Activated T-helper 17 cell treated with anti-CD3 and anti-CD28 coated beads, Interleukin-2, amount 50 U/mL, for 72 hours (primary cell): Measurements from ENCODE around the gene GPR176. TPM values are rescaled to one million over a fixed set of nuclear protein-coding genes. Genes with fewer than 3 reads are reported as not detected.

Experiments used
- ATAC-seq: fragments of 150-1000 bp; cut with Tn5 transposase; replicated peaks from 2 replicates; pipeline ENCODE4 v1.10.0; 2021; ENCODE audit warnings: mild to moderate bottlenecking, moderate library complexity
- H3K27ac Mint-ChIP-seq: one replicate; pipeline ENCODE4 v1.8.0; 2022; ENCODE audit warnings: mixed read lengths
- H3K27me3 Mint-ChIP-seq: one replicate; pipeline ENCODE4 v1.8.0; 2022; ENCODE audit warnings: mixed read lengths
- H3K36me3 Mint-ChIP-seq: one replicate; pipeline ENCODE4 v1.8.0; 2022; ENCODE audit warnings: low read depth, mild to moderate bottlenecking, mixed read lengths
- H3K4me1 Mint-ChIP-seq: one replicate; pipeline ENCODE4 v1.8.0; 2022; ENCODE audit warnings: mixed read lengths
- H3K4me3 Mint-ChIP-seq: one replicate; pipeline ENCODE4 v1.8.0; 2022; ENCODE audit warnings: mild to moderate bottlenecking, mixed read lengths
- H3K9me3 Mint-ChIP-seq: one replicate; pipeline ENCODE4 v1.8.0; 2022; ENCODE audit warnings: mixed read lengths
- total RNA-seq, 2 donors: library from RNA; stranded (reverse); gene quantifications; one replicate each; pipeline ENCODE4 v1.2.3, GENCODE V29; 2022

The GPR176 gene
- total RNA-seq, 2 donors from 2014 or later: 0.09 to 0.24 TPM

GRCh38 chr15:39944726-39945125, 24.7 kb upstream of the GPR176 start:
- ATAC-seq: no peak
- no peak overlapping the region for H3K4me3 Mint-ChIP-seq
- no peak overlapping the region for H3K27ac Mint-ChIP-seq
- no peaks in the 10 kb centered on the region for H3K4me1 Mint-ChIP-seq
- no peaks in the 10 kb centered on the region for H3K27me3 Mint-ChIP-seq
- peaks cover 69% of the 10 kb centered on the region for H3K36me3 Mint-ChIP-seq
- no peaks in the 10 kb centered on the region for H3K9me3 Mint-ChIP-seq

GRCh38 chr15:39942753-39943150, 22.7 kb upstream of the GPR176 start:
- H3K9me3 Mint-ChIP-seq: no peaks in the 10 kb centered on the region
- H3K27ac Mint-ChIP-seq: no peak overlapping the region
- no peaks in the 10 kb centered on the region for H3K27me3 Mint-ChIP-seq
- H3K4me1 Mint-ChIP-seq: peaks cover 3% of the 10 kb centered on the region
- H3K4me3 Mint-ChIP-seq: no peak overlapping the region
- ATAC-seq: no peak
- H3K36me3 Mint-ChIP-seq: peaks cover 65% of the 10 kb centered on the region

GRCh38 chr15:39942101-39942752, 22.2 kb upstream of the GPR176 start:
- Mint-ChIP-seq H3K36me3 (peaks cover 68% of the 10 kb centered on the region), H3K9me3 (no peaks in the 10 kb centered on the region)

GRCh38 chr15:39939487-39940452, 19.7 kb upstream of the GPR176 start:
- Mint-ChIP-seq H3K36me3 (peaks cover 50% of the 10 kb centered on the region), H3K4me3 (no peak overlapping the region), H3K9me3 (no peaks in the 10 kb centered on the region), H3K27me3 (no peaks in the 10 kb centered on the region), H3K27ac (no peak overlapping the region), H3K4me1 (peaks cover 12% of the 10 kb centered on the region)
- no peak for ATAC-seq

More at GRCh38 chr15:39942101-39942752, 22.2 kb upstream of the GPR176 start:
- no peak for ATAC-seq
- no peaks in the 10 kb centered on the region for H3K27me3 Mint-ChIP-seq
- H3K4me3 Mint-ChIP-seq: no peak overlapping the region
- H3K4me1 Mint-ChIP-seq: peaks cover 4% of the 10 kb centered on the region
- H3K27ac Mint-ChIP-seq: no peak overlapping the region

- no peak overlapping the region for H3K4me3 Mint-ChIP-seq
- H3K9me3 Mint-ChIP-seq: no peaks in the 10 kb centered on the region
- H3K36me3 Mint-ChIP-seq: peaks cover 29% of the 10 kb centered on the region
- ATAC-seq: no peak
- H3K27me3 Mint-ChIP-seq: no peaks in the 10 kb centered on the region
- peaks cover 12% of the 10 kb centered on the region for H3K4me1 Mint-ChIP-seq
- no peak overlapping the region for H3K27ac Mint-ChIP-seq
Measured at GRCh38 chr15:39937696-39938095, 17.6 kb upstream of the GPR176 start.

- ATAC-seq: no peak
- Mint-ChIP-seq H3K27me3 (no peaks in the 10 kb centered on the region), H3K4me1 (peaks cover 12% of the 10 kb centered on the region), H3K36me3 (peaks cover 23% of the 10 kb centered on the region), H3K9me3 (no peaks in the 10 kb centered on the region), H3K4me3 (no peak overlapping the region), H3K27ac (no peak overlapping the region)
Measured at GRCh38 chr15:39936681-39937080, 16.6 kb upstream of the GPR176 start.

GRCh38 chr15:39936187-39936586, 16.1 kb upstream of the GPR176 start:
- H3K27ac Mint-ChIP-seq: no peak overlapping the region
- peak overlapping the region; percentile 87 for H3K4me3 Mint-ChIP-seq
- no peaks in the 10 kb centered on the region for H3K9me3 Mint-ChIP-seq
- no peaks in the 10 kb centered on the region for H3K27me3 Mint-ChIP-seq
- no peak for ATAC-seq
- H3K36me3 Mint-ChIP-seq: peaks cover 21% of the 10 kb centered on the region
- peaks cover 12% of the 10 kb centered on the region for H3K4me1 Mint-ChIP-seq

- peak overlapping the region; percentile 87 for H3K4me3 Mint-ChIP-seq
- peaks cover 12% of the 10 kb centered on the region for H3K4me1 Mint-ChIP-seq
- H3K36me3 Mint-ChIP-seq: peaks cover 16% of the 10 kb centered on the region
- no peaks in the 10 kb centered on the region for H3K9me3 Mint-ChIP-seq
- ATAC-seq: no peak
- H3K27me3 Mint-ChIP-seq: no peaks in the 10 kb centered on the region
- peak overlapping the region; percentile 59 for H3K27ac Mint-ChIP-seq
Measured at GRCh38 chr15:39935241-39935640, 15.2 kb upstream of the GPR176 start.

GRCh38 chr15:39934397-39935071, 14.5 kb upstream of the GPR176 start:
- Mint-ChIP-seq H3K4me3 (peak overlapping the region; percentile 87), H3K27me3 (peaks cover 2% of the 10 kb centered on the region), H3K9me3 (no peaks in the 10 kb centered on the region), H3K27ac (peak overlapping the region; percentile 87), H3K4me1 (peaks cover 12% of the 10 kb centered on the region), H3K36me3 (peaks cover 9% of the 10 kb centered on the region)
- no peak for ATAC-seq

- peaks cover 3% of the 10 kb centered on the region for H3K27me3 Mint-ChIP-seq
- H3K9me3 Mint-ChIP-seq: no peaks in the 10 kb centered on the region
- peaks cover 8% of the 10 kb centered on the region for H3K4me1 Mint-ChIP-seq
- no peak overlapping the region for H3K27ac Mint-ChIP-seq
- no peak overlapping the region for H3K4me3 Mint-ChIP-seq
- no peaks in the 10 kb centered on the region for H3K36me3 Mint-ChIP-seq
- ATAC-seq: no peak
Measured at GRCh38 chr15:39931615-39932014, 11.5 kb upstream of the GPR176 start.

GRCh38 chr15:39926526-39926925, 6.5 kb upstream of the GPR176 start:
- no peak overlapping the region for H3K27ac Mint-ChIP-seq

GRCh38 chr15:39925112-39925842, 5.2 kb upstream of the GPR176 start:
- no peaks in the 10 kb centered on the region for H3K9me3 Mint-ChIP-seq
- H3K27me3 Mint-ChIP-seq: peaks cover 3% of the 10 kb centered on the region
- peak; percentile 40 for ATAC-seq
- H3K4me1 Mint-ChIP-seq: peaks cover 9% of the 10 kb centered on the region
- no peak overlapping the region for H3K4me3 Mint-ChIP-seq
- H3K36me3 Mint-ChIP-seq: no peaks in the 10 kb centered on the region
- H3K27ac Mint-ChIP-seq: no peak overlapping the region

More at GRCh38 chr15:39926526-39926925, 6.5 kb upstream of the GPR176 start:
- Mint-ChIP-seq H3K9me3 (no peaks in the 10 kb centered on the region), H3K4me1 (peaks cover 9% of the 10 kb centered on the region), H3K36me3 (no peaks in the 10 kb centered on the region), H3K4me3 (no peak overlapping the region), H3K27me3 (peaks cover 3% of the 10 kb centered on the region)
- no peak for ATAC-seq

GRCh38 chr15:39924437-39924836, 4.4 kb upstream of the GPR176 start:
- Mint-ChIP-seq H3K27me3 (peaks cover under 1% of the 10 kb centered on the region), H3K27ac (no peak overlapping the region), H3K4me1 (peaks cover 9% of the 10 kb centered on the region), H3K9me3 (no peaks in the 10 kb centered on the region), H3K36me3 (no peaks in the 10 kb centered on the region), H3K4me3 (no peak overlapping the region)
- ATAC-seq: no peak
